DMS114 treated with DMSO at 0.1 percent for 48 hours (cell line): ENCODE measurements around the gene TTC38.
"Not testable (repeated sequence)": the region's sequence is repeated elsewhere in the genome, so short reads cannot be mapped to it uniquely, and the experiment has no call there.

Source experiments
- DNase-seq: peaks from one replicate; lab custom pipeline; 2025; ENCODE audit not compliant: unreplicated experiment; lab: John Stamatoyannopoulos, UW

The TTC38 gene

DNA sequence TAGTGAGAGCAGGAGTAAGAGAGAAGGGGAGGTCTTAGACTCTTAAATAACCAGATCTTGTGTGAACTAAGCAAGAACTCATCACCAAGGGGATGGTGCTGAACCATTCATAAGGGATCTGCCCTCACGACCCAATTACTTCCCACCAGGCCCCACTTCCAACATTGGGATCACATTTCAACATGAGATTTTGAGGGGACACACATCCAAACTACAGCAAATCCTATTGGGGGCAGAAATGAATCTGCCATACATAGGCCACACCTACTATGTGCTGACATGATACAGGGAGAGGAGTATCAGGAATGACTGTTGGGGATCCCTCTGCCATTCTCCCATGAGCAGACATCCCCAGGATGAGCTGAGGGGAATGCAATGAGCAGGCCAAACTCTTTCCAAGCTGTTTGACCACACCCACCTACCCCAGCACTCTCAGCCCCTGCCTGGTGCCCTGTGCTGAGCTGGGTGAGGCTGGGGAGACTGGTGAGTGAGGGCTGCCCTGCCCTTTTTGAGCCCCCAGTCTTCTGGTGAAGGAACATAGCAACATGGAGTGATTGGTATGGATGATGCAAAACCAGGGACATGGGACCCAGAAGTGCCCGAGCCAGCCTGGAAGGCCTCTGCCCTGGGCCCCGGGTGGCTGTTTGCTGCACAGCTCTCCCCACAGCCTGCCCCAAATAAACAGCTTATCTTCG, 27.6 kb downstream of the TTC38 start:
- DNase-seq = no peak

GRCh38 chr22:46296257-46297150, 28.7 kb downstream of the TTC38 start, which contains the start of gene GTSE1:
GTSE1 (plus strand) TSS chr22:46296870; CDS start chr22:46297401, 531 bp downstream.
- DNase-seq = peak; percentile 93

GRCh38 chr22:46297151-46297812, 29.5 kb downstream of the TTC38 start:
- DNase-seq = no peak

GRCh38 chr22:46299101-46299500, 31.3 kb downstream of the TTC38 start:
- no peak for DNase-seq

DNA sequence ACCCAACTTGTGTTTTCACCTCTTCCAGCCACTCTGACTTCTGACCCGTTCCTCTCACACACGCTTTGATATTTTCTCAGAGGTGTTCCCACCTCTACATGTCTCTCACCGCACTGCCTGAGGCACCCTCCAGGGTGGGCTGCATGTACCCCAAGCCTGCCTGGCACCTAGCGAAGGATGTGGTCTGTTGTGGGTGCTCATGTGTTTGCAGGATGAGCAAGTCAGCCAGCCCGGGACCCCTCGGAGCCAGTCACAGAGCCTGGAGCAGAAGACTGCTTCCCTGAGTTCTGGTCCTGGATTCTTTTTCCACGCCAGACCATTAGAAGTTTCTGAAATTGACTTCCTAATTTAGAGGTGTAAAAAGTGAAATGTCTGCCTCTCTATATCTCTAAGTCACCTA, 32.7 kb downstream of the TTC38 start:
- no peak for DNase-seq

GRCh38 chr22:46303347-46303965, 35.6 kb downstream of the TTC38 start:
- no peak for DNase-seq

- no peak for DNase-seq
These were observed 40.6 kb downstream of the TTC38 start for GRCh38 chr22:46308283-46308988.

DNA sequence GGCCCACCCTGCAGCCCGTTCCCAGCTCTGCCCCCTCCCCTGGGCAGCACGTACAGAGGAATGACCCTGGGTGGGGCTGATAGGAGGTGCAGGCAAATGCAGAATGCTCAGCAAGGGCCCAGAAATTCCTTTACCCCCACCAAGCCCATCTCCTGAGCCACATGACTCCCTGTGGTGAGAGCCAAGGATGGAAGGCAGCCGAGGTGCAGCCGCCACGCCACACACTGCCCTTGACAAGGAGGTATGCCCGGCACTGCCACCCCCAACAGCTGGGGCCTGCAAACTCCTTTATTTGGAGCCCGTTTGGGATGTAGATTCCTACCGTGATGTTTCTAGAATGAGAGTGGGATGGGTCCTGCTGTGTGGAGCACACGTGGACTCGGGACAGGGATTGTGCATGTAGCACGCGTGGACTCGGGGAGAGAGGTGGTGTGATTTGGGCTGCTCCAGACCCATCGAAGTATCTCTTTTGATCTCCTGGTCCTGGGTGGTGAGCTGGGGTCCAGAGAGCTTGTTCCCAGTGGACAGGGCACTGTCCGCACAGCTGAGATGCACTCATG, 41.8 kb downstream of the TTC38 start:
- DNase-seq = no peak

DNA sequence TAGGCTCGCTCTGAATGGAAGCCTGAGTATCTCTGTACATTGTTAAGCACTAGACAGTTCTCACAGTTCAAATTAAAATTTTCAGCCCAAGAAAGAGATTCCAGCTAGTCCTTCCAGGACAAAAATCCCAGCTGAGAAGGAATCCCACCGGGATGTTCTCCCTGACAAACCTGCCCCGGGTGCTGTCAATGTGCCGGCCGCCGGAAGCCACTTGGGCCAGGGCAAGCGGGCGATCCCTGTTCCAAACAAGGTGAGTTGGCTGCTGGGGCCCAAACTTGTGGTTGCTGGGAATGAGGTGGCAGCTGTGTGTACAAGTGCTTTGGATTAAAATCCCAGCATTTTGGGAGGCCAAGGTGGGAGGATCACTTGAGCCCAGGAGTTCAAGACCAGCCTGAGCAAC, 44.2 kb downstream of the TTC38 start:
- DNase-seq = no peak

DNA sequence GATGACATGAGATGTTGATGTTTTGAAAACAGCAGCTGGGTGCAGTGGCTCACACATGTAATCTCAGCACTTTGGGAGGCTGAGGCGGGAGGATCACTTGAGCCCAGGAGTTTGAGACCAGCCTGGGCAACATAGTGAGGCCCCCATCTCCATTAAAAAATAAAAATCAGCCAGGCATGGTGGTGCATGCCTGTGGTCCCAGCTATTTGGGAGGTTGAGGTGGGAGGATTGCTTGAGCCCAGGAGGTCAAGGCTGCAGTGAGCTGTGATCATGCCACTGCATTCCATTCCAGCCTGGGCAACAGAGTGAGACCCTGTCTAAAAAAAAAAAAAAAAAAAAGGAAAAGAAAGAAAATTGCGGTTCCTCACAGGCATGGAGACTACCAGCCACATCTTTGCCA, 45.0 kb downstream of the TTC38 start:
- DNase-seq = not testable (repeated sequence)

- no peak for DNase-seq
These were observed 48.2 kb downstream of the TTC38 start for GRCh38 chr22:46315976-46316375.

GRCh38 chr22:46317646-46318045, 49.8 kb downstream of the TTC38 start:
- DNase-seq = no peak

GRCh38 chr22:46318576-46318975, 50.8 kb downstream of the TTC38 start:
- no peak for DNase-seq

DNA sequence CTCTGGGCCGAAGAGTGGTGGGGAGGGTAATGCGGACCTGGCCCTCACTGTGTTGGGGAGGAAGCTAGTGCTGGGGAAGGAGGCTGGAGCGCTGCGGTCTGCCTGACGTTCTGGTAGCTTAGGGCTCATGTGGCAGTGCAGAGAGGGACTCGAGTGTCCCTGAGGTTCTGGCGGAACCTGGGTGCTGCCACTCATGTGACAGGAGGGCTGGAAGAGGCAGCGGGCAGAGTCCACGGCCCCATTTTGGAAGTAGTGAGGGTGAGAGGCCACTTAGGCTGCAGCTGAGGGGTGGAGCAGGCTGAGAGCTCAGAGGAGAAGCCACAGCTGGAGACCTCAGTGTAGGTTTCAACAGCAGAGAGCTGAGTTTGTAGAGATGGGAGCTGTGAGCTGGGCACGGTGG, 51.5 kb downstream of the TTC38 start:
- no peak for DNase-seq

DNA sequence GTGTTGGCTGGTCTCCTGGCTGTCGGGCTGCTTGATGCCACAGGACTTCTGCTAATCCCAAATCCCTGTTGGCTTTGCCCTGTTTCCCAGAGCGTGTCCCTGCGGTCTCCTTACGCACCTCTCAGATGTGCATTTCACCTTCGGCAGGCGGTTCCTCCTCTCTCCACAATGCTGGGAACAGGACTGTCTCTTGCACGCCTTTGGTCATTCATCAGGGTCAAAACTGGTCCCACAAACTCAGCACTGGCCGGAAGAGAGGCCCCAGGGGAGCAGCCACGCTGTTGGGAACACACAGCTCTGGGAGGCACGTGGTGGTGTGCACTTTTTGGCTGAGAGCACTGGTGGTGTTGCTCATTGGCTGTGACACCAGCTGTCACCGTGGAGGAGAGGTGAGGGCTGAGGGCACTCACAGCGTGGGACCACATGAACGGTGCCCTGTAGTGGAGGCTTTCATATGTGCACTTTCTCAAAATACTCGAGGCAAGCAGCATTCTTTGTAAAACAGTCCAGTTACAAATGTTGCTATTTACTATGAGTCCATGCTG, 52.4 kb downstream of the TTC38 start:
- DNase-seq = no peak

GRCh38 chr22:46320716-46321386, 53.0 kb downstream of the TTC38 start:
- DNase-seq = no peak

- no peak for DNase-seq
These were observed 54.9 kb downstream of the TTC38 start for GRCh38 chr22:46322711-46323110.

- no peak for DNase-seq
These were observed 55.4 kb downstream of the TTC38 start for GRCh38 chr22:46323162-46323561.

- no peak for DNase-seq
These were observed 58.4 kb downstream of the TTC38 start for GRCh38 chr22:46326066-46326680.
